ENCODE measurements around the gene ARHGAP8. TPM values are rescaled to one million over a fixed set of nuclear protein-coding genes. Genes with fewer than 3 reads are reported as not detected.
A peak's percentile ranks its signal among the peaks of the same experiment; 100 is the strongest.

Gene ARHGAP8
- total RNA-seq, 1 donor: not detected

DNA sequence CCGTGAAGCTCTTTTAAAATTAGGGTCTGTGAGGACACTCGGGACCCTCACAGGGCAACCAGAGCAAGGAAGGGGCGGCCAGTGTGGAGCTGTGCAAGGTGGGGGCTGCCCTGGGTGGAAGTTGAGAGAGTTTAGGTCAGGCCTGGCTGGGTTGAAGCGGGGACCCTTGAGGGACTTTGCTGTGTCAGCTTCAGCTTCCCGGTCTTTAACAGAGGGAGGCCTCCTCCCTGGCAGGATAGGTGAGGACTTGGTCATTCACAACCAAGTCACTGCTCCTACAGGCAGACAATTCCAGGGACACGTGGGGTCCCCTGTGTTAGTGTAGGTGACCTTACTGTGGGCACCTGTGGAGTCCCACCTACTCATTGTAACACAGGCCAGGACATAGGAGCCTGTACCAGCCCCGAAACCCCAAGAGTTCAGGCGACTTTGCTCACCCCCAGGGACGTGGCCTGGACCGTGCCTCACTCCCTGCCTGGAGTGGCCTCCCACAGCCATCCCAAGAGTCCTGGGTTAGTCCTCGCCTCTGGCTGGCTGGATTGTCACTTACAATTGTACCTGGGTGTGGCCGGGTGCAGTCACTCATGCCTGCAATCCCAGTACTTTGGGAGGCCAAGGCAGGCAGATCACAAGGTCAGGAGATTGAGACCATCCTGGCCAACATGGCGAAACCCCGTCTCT, 18.8 kb upstream of the ARHGAP8 start:
- H3K4me3 ChIP-seq (ENCODE audit: low read depth, low read length): no peak overlapping the region
- no peak for DNase-seq (ENCODE audit: low read depth)
- TF ChIP-seq, protein P1, sequence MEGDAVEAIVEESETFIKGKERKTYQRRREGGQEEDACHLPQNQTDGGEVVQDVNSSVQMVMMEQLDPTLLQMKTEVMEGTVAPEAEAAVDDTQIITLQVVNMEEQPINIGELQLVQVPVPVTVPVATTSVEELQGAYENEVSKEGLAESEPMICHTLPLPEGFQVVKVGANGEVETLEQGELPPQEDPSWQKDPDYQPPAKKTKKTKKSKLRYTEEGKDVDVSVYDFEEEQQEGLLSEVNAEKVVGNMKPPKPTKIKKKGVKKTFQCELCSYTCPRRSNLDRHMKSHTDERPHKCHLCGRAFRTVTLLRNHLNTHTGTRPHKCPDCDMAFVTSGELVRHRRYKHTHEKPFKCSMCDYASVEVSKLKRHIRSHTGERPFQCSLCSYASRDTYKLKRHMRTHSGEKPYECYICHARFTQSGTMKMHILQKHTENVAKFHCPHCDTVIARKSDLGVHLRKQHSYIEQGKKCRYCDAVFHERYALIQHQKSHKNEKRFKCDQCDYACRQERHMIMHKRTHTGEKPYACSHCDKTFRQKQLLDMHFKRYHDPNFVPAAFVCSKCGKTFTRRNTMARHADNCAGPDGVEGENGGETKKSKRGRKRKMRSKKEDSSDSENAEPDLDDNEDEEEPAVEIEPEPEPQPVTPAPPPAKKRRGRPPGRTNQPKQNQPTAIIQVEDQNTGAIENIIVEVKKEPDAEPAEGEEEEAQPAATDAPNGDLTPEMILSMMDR (IDR thresholded peaks at IDR 0.05; ENCODE audit: insufficient read depth, low read length): no peak

DNA sequence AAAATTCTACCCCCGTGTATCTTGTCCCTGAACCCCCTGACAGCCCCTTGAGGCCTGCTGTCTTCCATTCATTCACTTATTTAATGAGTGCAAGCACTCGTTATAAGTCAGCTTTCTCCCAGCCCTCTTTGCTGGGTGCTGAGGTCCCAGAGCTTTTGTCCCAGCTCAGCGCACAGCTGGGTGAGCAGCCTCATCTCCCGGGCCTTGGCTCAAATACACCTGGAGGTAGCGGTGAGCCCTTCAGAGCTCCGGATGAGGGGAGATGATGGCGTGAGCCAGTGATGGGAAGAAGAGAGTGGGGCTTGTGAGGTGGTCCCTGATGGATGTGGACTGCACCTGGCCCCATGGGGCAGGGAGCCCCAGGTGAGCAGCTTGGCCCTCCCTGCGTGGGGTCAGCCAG, 18.1 kb upstream of the ARHGAP8 start:
- DNase-seq (ENCODE audit: low read depth): no peak
- TF ChIP-seq, protein P1 (IDR thresholded peaks at IDR 0.05; ENCODE audit: insufficient read depth, low read length): no peak

GRCh38 chr22:44734801-44735517, 17.4 kb upstream of the ARHGAP8 start:
- no peak for DNase-seq (ENCODE audit: low read depth)
- H3K4me3 ChIP-seq (ENCODE audit: low read depth, low read length): no peak overlapping the region
- TF ChIP-seq, protein P1 (IDR thresholded peaks at IDR 0.05; ENCODE audit: insufficient read depth, low read length): no peak

More for the DNA sequence above, 18.1 kb upstream of the ARHGAP8 start:
- no peak overlapping the region for H3K4me3 ChIP-seq (ENCODE audit: low read depth, low read length)

DNA sequence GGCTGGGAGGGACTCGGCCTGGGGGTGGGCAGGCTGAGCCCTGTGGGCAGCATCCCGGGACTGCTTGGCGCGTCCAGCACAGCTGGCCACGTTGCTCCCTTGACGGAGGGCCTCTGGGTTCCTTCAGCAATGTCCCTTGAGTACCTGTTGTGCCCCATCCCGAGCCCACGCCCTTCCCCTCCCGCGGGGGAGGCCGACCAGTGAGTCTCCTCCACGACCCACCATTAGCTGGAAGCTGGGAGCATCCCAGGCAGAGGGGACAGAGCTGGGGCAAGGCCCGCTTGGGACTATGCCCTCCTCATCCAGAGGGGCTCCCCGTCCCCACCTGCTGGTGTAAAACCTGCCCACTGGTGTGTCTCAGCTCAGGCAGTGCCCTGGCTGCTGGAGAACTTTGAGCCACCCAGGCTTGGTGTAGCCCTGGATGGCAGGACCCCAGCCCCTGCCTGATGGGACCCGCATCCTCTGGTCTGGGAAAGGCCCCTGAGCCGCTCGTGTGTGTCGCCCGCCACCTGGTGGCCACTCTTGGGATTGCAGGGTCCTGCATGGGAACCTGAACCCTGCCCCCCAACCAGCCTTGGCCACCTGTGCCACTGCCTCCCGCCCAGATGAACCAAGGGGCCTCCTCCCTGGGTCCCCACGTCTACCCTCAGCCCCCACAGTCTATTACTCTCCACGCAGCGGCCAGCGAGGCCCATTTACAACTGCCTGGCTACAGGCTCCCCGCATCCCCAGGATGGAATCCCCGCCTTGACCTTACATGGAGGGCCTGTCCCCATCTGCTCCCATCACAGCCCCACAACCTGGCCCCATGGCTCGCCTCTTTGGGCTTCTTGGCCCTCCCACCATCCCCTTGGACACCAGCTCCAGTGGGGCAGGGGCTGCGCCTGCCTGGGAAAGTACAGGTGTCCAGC, 16.6 kb upstream of the ARHGAP8 start:
- no peak overlapping the region for H3K4me3 ChIP-seq (ENCODE audit: low read depth, low read length)
- TF ChIP-seq, protein P1 (IDR thresholded peaks at IDR 0.05; ENCODE audit: insufficient read depth, low read length): peak; percentile 95
- peak; percentile 51 for DNase-seq (ENCODE audit: low read depth)

- no peak for DNase-seq (ENCODE audit: low read depth)
- TF ChIP-seq, protein P1 (IDR thresholded peaks at IDR 0.05; ENCODE audit: insufficient read depth, low read length): no peak
- no peak overlapping the region for H3K4me3 ChIP-seq (ENCODE audit: low read depth, low read length)
Measured at GRCh38 chr22:44736581-44737405, 15.6 kb upstream of the ARHGAP8 start.

All from fibroblast of the aortic adventitia (primary cell).